Subcutaneous adipose tissue (tissue), 4 donors: ENCODE results near the gene CCL20. TPM values are rescaled to one million over a fixed set of nuclear protein-coding genes. Genes with fewer than 3 reads are reported as not detected.

Source experiments
- total RNA-seq, 4 donors: library from RNA; depleted of rRNA; stranded (reverse); fragments of >200 nt; gene quantifications; one replicate each; pipeline ENCODE4 v1.1.0, GENCODE V29; 2016
- TF ChIP-seq, protein P1 (sequence below): fragments of 450-650 bp; IDR thresholded peaks from one replicate; pipeline ENCODE4 v1.5.1; 2016; ENCODE audit warnings: low read depth, mild to moderate bottlenecking, control low read depth, antibody characterized with exemption, moderate library complexity

CCL20 gene
- total RNA-seq, 4 donors from 2014 or later, result 1.9 TPM; not detected in 3

DNA sequence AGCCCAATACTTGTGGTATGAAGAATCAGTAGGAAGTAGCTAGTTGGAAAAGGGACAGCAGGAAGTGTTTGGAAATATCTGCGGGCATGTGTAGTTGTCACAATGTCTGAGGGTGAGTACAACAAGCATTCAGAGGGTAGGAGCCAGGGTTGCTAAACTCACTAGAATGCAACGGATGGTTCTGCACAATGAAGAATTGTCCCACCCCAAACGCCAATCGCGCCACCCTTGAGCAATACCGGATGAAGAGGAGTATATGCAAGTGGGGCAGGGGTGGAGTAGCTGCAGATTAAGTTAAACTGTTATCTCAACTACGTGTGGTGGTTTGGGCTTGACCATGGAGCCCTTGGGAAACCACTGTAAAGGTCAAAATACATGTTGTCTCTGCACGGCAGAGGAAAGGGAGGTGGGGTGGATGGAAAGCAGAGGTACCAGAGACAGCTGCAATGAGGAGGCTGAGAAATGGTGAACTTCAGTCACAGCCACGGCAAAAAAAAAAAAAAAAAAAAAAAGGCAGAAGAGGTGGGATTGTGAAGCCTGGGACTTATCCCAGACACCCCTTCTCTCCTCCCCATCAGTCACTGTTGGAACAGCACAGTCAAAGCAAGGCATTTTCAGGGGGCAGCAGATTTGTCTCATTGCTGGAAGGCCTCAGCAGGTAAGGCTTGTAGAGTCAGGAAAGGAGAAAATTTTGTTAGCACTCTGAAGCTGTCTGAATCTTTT lies 5.2 kb downstream of the CCL20 start:
- TF ChIP-seq, protein P1, sequence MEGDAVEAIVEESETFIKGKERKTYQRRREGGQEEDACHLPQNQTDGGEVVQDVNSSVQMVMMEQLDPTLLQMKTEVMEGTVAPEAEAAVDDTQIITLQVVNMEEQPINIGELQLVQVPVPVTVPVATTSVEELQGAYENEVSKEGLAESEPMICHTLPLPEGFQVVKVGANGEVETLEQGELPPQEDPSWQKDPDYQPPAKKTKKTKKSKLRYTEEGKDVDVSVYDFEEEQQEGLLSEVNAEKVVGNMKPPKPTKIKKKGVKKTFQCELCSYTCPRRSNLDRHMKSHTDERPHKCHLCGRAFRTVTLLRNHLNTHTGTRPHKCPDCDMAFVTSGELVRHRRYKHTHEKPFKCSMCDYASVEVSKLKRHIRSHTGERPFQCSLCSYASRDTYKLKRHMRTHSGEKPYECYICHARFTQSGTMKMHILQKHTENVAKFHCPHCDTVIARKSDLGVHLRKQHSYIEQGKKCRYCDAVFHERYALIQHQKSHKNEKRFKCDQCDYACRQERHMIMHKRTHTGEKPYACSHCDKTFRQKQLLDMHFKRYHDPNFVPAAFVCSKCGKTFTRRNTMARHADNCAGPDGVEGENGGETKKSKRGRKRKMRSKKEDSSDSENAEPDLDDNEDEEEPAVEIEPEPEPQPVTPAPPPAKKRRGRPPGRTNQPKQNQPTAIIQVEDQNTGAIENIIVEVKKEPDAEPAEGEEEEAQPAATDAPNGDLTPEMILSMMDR, result no peak

DNA sequence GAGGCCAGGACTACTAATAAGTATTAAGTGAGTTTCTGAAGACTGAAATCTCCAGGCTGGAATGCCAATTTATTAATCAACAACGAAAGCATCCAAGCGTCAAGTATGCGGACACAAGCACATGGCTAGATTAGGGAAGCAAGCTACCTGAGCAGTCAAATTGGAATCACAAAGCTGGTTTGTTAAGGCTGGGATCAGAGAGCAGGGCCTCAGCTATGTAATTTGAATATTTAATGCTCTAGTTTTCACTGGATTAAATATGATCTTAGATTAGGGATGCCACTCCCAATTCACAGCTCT lies 5.7 kb downstream of the CCL20 start:
- TF ChIP-seq, protein P1, result no peak

DNA sequence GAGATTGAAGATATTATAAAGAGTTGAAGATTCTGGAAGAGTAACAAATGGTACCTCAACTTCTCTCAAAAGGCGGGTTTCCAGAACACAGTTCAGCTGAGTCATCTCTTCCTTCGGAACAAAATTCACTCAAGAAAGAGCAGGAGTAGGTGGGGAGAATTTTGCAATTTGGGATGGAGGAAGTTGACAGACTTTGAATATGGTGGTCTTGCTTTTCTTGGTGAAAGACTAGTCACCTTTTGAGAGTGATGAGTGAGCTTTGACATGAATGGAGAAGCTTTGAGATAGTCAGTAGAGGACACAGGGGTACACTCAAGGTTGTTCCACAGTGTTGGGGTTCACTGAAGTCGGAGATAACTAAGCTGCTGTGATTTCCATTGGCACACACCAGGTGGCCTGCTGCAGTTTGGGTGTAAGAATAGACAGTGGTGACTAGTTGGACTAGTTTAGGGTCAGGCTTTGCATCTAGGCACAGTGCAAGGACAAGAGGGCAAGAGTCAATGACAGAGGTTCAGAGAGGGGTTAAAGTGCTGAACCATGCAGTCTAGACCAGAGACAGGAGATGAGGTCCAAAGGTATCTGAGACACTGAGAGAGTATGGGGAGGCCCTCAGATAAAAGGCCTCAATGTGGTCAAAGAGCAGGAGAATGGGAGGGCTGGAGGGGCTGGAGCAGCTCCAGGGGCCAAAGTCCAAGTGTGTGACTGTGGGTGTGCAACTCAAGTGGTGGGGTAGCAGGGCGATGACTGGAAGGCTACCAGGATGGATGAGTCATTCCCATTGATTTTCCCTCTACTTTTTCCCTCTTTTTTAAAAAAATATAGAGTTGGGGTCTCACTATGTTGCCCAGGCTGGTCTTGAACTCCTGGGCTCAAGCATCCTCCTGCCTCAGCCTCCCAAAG lies 7.7 kb downstream of the CCL20 start:
- TF ChIP-seq, protein P1, result no peak

DNA sequence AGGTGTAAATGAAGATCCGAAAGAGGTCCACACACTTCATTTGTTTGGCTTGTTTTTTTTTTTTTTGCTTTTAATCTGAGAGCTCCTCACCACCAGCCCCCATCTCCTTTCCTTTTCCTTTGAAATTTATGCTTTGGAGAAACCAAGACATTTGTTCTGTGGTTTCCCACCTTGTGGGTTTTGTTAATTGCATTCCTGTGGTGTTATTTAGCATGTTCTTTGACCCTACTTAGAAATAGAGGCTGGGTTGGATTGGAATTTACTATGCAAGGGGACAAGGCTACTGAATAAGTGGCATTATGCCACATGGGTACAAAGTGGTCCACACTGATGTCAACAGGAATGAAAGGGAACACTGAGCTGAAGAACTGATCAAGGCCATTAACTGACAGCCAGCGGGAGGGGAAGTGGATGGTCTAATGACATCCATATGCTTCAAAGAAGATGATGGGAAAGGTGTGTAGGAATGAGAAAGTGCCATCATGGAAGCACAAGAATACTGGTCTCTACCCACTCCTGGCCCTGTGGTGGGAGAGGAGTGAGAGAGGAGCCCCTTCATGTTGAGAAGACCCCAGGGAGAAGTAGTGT lies 8.9 kb downstream of the CCL20 start:
- TF ChIP-seq, protein P1, result no peak

DNA sequence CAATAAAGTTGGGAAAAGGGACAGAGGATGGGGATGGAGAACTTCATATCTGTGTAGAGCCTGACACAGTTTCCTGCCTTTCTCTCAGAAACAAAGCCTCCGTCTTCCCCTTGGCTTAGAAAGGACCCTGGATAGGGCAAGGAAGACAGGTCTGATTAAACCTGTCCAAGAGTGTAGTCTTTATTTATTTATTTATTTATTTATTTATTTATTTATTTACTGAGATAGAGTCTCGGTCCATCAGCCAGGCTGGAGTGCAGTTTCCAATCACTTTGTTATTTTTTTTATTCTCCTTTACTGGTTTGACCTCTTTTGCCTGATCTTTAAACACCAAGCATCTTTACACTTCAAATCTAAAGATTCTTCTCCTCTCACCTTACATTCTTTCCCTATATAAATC lies 10.3 kb downstream of the CCL20 start:
- TF ChIP-seq, protein P1, result no peak

DNA sequence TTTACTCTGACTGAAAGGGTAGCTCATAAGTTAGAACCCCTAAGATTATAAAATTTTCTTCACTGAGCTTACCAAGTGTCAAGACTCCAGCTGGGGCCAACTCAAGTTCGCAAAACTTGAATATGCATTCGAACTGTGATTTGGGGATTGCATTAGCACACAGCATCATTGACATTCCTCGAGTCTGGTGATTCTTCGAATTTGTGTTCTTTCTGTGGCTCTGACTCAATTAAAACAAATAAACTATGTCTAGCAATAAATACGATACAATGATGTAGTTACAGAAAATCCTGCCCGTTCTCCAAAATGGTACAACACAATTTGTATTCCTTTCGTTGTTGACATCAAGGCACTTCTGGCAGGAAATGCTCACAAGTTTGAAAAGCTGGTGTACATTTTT lies 11.1 kb downstream of the CCL20 start:
- TF ChIP-seq, protein P1, result no peak

DNA sequence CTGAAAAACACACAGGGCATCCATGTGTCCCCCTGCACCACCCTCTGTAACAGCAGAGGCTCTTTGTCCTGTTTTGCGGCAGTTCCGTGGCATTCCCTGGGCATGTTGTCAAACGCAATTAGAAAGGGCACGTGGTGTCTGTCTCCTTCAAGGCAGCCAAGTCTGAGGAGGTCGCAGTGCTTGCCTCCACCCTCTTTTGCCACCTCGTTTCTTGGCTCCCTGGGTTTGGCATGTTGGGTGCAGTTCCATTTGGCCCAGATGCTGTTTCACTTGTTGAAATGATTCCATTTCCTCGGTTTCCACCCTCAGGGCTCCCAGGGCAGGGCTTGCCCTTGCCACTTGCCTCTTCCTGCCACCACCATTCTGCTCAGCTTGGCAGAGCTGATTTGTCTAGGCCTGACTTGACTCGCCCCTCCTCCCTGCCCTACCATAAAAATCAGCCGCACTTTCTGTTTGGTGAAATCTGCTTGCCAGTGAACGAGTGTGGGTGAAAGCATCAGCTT lies 12.4 kb downstream of the CCL20 start:
- TF ChIP-seq, protein P1, result no peak
